ENCODE measurements around the gene IDI2. TPM values are rescaled to one million over a fixed set of nuclear protein-coding genes. Genes with fewer than 3 reads are reported as not detected.
"Not testable (repeated sequence)": the region's sequence is repeated elsewhere in the genome, so short reads cannot be mapped to it uniquely, and the experiment has no call there.

The IDI2 gene
- total RNA-seq, 6 experiments from 2014 or later = not detected

DNA sequence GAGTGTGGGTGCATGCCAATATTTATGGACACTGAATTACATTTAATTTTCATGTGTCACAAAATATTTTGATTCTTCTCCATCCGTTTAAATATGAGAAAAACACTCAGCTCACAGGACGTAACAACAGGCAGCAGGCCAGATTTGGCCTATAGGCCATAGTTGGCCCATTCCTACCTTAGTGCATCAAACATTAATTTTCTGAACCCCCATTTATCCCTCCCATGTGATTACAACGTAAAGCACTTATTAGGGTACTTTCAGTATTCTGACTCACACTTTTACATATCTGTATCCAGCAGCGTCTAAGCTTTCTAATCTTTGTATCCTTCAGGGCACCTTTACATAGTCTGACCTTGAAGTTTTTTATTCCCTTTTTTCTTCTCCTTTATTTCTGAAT is 19.3 kb upstream of the IDI2 start:
- peaks cover 17% of the 10 kb centered on the region for H3K36me3 Mint-ChIP-seq (ENCODE audit: low read depth)
- peaks cover 2% of the 10 kb centered on the region for H3K27me3 Mint-ChIP-seq (ENCODE audit: insufficient read depth)
- H3K27ac Mint-ChIP-seq = no peak overlapping the region
- TF ChIP-seq, protein P1, sequence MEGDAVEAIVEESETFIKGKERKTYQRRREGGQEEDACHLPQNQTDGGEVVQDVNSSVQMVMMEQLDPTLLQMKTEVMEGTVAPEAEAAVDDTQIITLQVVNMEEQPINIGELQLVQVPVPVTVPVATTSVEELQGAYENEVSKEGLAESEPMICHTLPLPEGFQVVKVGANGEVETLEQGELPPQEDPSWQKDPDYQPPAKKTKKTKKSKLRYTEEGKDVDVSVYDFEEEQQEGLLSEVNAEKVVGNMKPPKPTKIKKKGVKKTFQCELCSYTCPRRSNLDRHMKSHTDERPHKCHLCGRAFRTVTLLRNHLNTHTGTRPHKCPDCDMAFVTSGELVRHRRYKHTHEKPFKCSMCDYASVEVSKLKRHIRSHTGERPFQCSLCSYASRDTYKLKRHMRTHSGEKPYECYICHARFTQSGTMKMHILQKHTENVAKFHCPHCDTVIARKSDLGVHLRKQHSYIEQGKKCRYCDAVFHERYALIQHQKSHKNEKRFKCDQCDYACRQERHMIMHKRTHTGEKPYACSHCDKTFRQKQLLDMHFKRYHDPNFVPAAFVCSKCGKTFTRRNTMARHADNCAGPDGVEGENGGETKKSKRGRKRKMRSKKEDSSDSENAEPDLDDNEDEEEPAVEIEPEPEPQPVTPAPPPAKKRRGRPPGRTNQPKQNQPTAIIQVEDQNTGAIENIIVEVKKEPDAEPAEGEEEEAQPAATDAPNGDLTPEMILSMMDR (IDR thresholded peaks at IDR 0.05) = no peak
- DNase-seq = no peak
- H3K4me1 Mint-ChIP-seq (ENCODE audit: low read depth) = peaks cover 18% of the 10 kb centered on the region
- no peak overlapping the region for H3K4me3 Mint-ChIP-seq
- no peaks in the 10 kb centered on the region for H3K9me3 Mint-ChIP-seq

DNA sequence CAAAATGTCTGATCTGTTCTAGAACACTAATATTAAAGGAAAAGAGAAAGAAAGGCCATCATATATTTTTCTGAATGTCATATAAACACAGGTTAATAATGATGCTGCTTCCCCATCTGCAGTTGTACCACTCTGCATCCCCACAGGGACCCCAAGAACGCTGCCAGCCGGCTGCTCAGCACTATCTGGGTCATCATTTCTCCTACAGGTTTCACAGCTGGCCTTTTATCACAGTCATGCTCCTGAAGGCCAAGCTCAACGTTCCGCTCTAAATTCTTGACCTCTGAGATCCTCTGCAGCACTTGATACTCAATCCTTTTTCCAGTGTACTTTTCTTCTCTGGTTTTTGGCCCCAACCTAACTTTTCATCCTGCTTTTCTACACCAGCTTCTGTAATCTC is 18.5 kb upstream of the IDI2 start:
- no peak for DNase-seq
- no peaks in the 10 kb centered on the region for H3K9me3 Mint-ChIP-seq
- TF ChIP-seq, protein P1 (IDR thresholded peaks at IDR 0.05) = no peak
- H3K27me3 Mint-ChIP-seq (ENCODE audit: insufficient read depth) = no peaks in the 10 kb centered on the region; the same call in 1 of the 2 replicates
- H3K27ac Mint-ChIP-seq = no peak overlapping the region; the same call in 1 of the 2 replicates
- no peak overlapping the region for H3K4me3 Mint-ChIP-seq
- H3K36me3 Mint-ChIP-seq (ENCODE audit: low read depth) = peaks cover 17% of the 10 kb centered on the region
- peaks cover 18% of the 10 kb centered on the region for H3K4me1 Mint-ChIP-seq (ENCODE audit: low read depth)

DNA sequence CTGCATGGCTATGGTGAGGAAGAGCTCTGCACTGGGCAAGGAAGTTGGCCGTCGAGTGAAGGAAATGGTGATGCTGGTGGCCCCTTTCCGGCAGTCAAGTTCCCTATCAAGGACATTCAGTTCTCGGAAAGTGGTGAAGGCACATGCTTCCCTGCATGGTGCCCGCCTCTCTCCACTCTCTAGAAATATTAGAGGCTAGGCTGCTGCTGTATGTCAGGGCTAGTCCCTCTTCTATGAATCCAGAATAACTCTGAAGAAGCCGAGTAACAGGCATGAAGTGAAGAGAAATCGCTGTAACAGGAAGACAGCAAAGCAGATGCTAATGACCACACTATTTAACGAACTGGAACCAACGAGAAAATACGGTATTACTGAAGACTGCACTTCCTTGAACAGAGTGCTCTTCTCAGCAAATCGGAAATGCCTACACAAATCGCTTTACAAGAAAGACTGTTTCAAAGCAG is 17.9 kb upstream of the IDI2 start:
- Mint-ChIP-seq H3K27me3 (ENCODE audit: insufficient read depth) (no peaks in the 10 kb centered on the region; the same call in 1 of the 2 replicates), H3K27ac (no peak overlapping the region), H3K4me1 (ENCODE audit: low read depth) (peaks cover 18% of the 10 kb centered on the region), H3K36me3 (ENCODE audit: low read depth) (peaks cover 17% of the 10 kb centered on the region), H3K9me3 (no peaks in the 10 kb centered on the region), H3K4me3 (no peak overlapping the region)
- no peak for DNase-seq
- TF ChIP-seq, protein P1 (IDR thresholded peaks at IDR 0.05) = no peak

DNA sequence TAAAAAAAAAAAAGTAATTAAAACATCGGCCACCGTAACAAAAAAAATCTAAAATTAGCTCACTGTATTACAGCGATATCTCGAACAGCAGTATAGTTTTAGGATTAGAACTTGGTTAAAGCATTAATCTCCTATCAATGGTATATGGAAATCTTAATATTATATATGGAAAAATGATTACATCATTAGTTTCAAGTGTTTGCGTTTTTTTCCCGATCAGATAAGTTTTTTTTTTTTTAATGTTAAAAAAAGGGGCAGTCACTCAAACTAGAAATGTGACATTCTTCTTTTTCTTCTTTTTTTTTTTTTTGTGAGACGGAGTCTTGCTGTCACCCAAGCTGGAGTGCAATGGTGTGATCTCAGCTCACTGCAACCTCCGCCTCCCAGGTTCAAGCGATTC is 15.9 kb upstream of the IDI2 start:
- H3K4me1 Mint-ChIP-seq (ENCODE audit: low read depth) = peaks cover 8% of the 10 kb centered on the region; the same call in 1 of the 2 replicates
- TF ChIP-seq, protein P1 (IDR thresholded peaks at IDR 0.05) = no peak
- no peak overlapping the region for H3K27ac Mint-ChIP-seq
- no peaks in the 10 kb centered on the region for H3K9me3 Mint-ChIP-seq
- peaks cover 7% of the 10 kb centered on the region for H3K36me3 Mint-ChIP-seq (ENCODE audit: low read depth)
- no peak for DNase-seq
- no peaks in the 10 kb centered on the region; the same call in 1 of the 2 replicates for H3K27me3 Mint-ChIP-seq (ENCODE audit: insufficient read depth)
- no peak overlapping the region for H3K4me3 Mint-ChIP-seq

DNA sequence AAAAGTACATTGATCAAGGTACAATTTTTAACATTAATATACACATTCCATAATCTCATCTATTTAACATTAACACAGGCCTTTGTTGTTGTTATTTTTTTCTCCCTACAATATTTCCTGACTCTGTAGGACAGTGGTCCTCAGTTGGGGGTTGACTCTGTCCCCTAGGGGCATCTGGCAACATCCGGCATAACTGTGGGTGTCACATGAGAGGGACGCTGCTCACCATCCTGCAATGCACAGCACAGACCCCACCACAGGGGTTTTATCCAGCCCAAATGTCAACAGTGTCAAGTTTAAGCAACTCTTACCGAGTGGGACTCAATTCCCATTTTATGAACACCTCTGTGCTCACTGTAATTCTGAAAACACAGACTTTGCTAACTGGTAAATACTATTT is 14.5 kb upstream of the IDI2 start:
- TF ChIP-seq, protein P1 (IDR thresholded peaks at IDR 0.05) = no peak
- H3K9me3 Mint-ChIP-seq = no peaks in the 10 kb centered on the region
- H3K27me3 Mint-ChIP-seq (ENCODE audit: insufficient read depth) = no peaks in the 10 kb centered on the region; the same call in 1 of the 2 replicates
- no peak overlapping the region for H3K4me3 Mint-ChIP-seq
- no peak overlapping the region for H3K27ac Mint-ChIP-seq
- DNase-seq = no peak
- peaks cover 7% of the 10 kb centered on the region for H3K36me3 Mint-ChIP-seq (ENCODE audit: low read depth)
- peaks cover 13% of the 10 kb centered on the region for H3K4me1 Mint-ChIP-seq (ENCODE audit: low read depth)

DNA sequence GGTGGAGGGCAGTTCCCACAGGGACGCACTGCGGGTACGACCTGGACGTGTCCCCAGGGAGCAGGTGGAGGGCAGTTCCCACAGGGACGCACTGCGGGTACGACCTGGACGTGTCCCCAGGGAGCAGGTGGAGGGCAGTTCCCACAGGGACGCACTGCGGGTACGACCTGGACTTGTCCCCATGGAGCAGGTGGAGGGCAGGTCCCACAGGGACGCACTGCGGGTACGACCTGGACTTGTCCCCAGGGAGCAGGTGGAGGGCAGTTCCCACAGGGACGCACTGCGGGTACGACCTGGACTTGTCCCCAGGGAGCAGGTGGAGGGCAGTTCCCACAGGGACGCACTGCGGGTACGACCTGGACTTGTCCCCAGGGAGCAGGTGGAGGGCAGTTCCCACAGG is 13.1 kb upstream of the IDI2 start:
- not testable (repeated sequence) for DNase-seq; H3K27me3 Mint-ChIP-seq (ENCODE audit: insufficient read depth); H3K9me3 Mint-ChIP-seq; H3K36me3 Mint-ChIP-seq (ENCODE audit: low read depth); H3K4me3 Mint-ChIP-seq; H3K27ac Mint-ChIP-seq
- H3K4me1 Mint-ChIP-seq (ENCODE audit: low read depth) = peaks cover 21% of the 10 kb centered on the region
